Central memory CD8-positive, alpha-beta T cell (primary cell): ENCODE results near the gene ANKRD23.
A peak's percentile ranks its signal among the peaks of the same experiment; 100 is the strongest.
"Not testable (repeated sequence)": the region's sequence is repeated elsewhere in the genome, so short reads cannot be mapped to it uniquely, and the experiment has no call there.

ENCODE experiments used
- ATAC-seq: fragments of 150-1000 bp; cut with Tn5 transposase; replicated peaks from 2 replicates; pipeline ENCODE4 v1.10.0; 2022; ENCODE audit warnings: mild to moderate bottlenecking, moderate FRiP score, moderate number of reproducible peaks; ENCODE audit not compliant: poor library complexity, severe bottlenecking; ENCODE audit errors: extremely low read depth
- DNase-seq, 2 donors: peaks; one replicate each; pipeline ENCODE4 v3.0.0; 2021; ENCODE audit warnings: low spot score in 2 of 2
- H3K27ac Mint-ChIP-seq: one replicate; pipeline ENCODE4 v1.8.0; 2022; ENCODE audit warnings: low read depth, mild to moderate bottlenecking, moderate library complexity, mixed read lengths
- H3K27me3 Mint-ChIP-seq: one replicate; pipeline ENCODE4 v1.8.0; 2022; ENCODE audit warnings: mixed read lengths
- H3K36me3 Mint-ChIP-seq: one replicate; pipeline ENCODE4 v1.8.0; 2022; ENCODE audit warnings: mild to moderate bottlenecking, moderate library complexity, mixed read lengths; ENCODE audit not compliant: insufficient read depth
- H3K4me1 Mint-ChIP-seq: one replicate; pipeline ENCODE4 v1.8.0; 2022; ENCODE audit warnings: mixed read lengths
- H3K4me3 Mint-ChIP-seq: one replicate; pipeline ENCODE4 v1.8.0; 2022; ENCODE audit warnings: mild to moderate bottlenecking, moderate library complexity, mixed read lengths
- H3K9me3 Mint-ChIP-seq: one replicate; pipeline ENCODE4 v1.8.0; 2022; ENCODE audit warnings: mixed read lengths

The ANKRD23 gene

DNA sequence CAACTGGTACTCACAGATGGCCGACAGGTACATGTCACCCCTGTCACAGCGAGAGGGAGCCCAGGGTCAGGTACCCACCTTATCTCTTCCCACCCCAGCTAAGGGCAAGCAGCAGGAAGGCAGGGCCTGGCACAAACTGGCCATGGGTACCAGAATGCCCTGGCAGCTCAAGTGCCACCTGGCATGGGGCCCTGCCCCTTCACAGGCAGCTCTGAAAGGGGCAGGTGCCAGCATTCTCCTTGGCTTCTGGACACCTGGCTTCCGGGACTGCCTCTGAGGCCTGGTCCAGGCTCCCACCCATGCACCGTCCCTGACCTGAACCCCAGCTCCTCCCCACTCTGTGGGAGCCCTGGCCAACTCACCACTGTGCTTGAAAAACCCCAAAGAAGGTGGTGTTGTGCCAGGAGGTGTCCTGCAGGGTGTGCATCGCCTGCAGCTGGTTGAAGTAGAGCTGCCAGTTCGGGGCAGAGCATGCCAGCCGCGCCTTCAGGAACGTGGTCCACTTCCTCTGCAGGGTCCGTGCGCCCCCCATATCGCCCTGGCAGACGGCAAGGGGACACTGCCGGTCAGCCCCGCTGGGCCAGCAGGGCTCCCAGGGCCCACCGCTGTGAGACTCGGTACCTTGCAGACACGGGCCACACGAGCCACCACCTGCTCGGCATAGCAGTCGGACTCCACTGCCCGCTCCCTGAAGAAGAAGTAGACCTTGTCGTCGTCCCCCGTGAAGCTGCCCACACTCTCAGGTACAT is 20.7 kb upstream of the ANKRD23 start:
- Mint-ChIP-seq H3K36me3 (peaks cover 36% of the 10 kb centered on the region), H3K4me1 (peaks cover 33% of the 10 kb centered on the region), H3K4me3 (no peak overlapping the region), H3K27ac (no peak overlapping the region), H3K9me3 (no peaks in the 10 kb centered on the region), H3K27me3 (no peaks in the 10 kb centered on the region)
- no peak for DNase-seq
- ATAC-seq, result no peak

GRCh38 chr2:96863575-96864342 is 19.9 kb upstream of the ANKRD23 start:
- Mint-ChIP-seq H3K27me3 (no peaks in the 10 kb centered on the region), H3K9me3 (no peaks in the 10 kb centered on the region), H3K27ac (no peak overlapping the region), H3K36me3 (peaks cover 38% of the 10 kb centered on the region), H3K4me3 (no peak overlapping the region), H3K4me1 (peaks cover 41% of the 10 kb centered on the region)
- ATAC-seq, result no peak
- no peak for DNase-seq

GRCh38 chr2:96863056-96863455 is 19.2 kb upstream of the ANKRD23 start:
- not testable (repeated sequence) for H3K27ac Mint-ChIP-seq, DNase-seq, H3K4me3 Mint-ChIP-seq, H3K9me3 Mint-ChIP-seq, H3K27me3 Mint-ChIP-seq, ATAC-seq
- Mint-ChIP-seq H3K4me1 (peaks cover 41% of the 10 kb centered on the region), H3K36me3 (peaks cover 36% of the 10 kb centered on the region)

GRCh38 chr2:96861074-96861473 is 17.3 kb upstream of the ANKRD23 start:
- no peaks in the 10 kb centered on the region for H3K9me3 Mint-ChIP-seq
- H3K27me3 Mint-ChIP-seq, result no peaks in the 10 kb centered on the region
- DNase-seq, result no peak
- peaks cover 34% of the 10 kb centered on the region for H3K36me3 Mint-ChIP-seq
- peaks cover 41% of the 10 kb centered on the region for H3K4me1 Mint-ChIP-seq
- ATAC-seq, result no peak
- no peak overlapping the region for H3K27ac Mint-ChIP-seq
- H3K4me3 Mint-ChIP-seq, result no peak overlapping the region

GRCh38 chr2:96860065-96861029 is 16.5 kb upstream of the ANKRD23 start:
- peaks cover 34% of the 10 kb centered on the region for H3K36me3 Mint-ChIP-seq
- no peaks in the 10 kb centered on the region for H3K9me3 Mint-ChIP-seq
- no peaks in the 10 kb centered on the region for H3K27me3 Mint-ChIP-seq
- peak overlapping the region; percentile 14 for H3K4me3 Mint-ChIP-seq
- DNase-seq, result no peak
- no peak overlapping the region for H3K27ac Mint-ChIP-seq
- peaks cover 42% of the 10 kb centered on the region for H3K4me1 Mint-ChIP-seq
- no peak for ATAC-seq

GRCh38 chr2:96859681-96860064 is 15.9 kb upstream of the ANKRD23 start:
- Mint-ChIP-seq H3K4me3 (peak overlapping the region; percentile 78), H3K36me3 (peaks cover 34% of the 10 kb centered on the region), H3K9me3 (no peaks in the 10 kb centered on the region), H3K27ac (no peak overlapping the region), H3K27me3 (no peaks in the 10 kb centered on the region), H3K4me1 (peaks cover 49% of the 10 kb centered on the region)
- no peak for ATAC-seq
- DNase-seq, result no peak

- DNase-seq (no peak), ATAC-seq (no peak)
- Mint-ChIP-seq H3K4me1 (peaks cover 50% of the 10 kb centered on the region), H3K27ac (peak overlapping the region; percentile 73), H3K27me3 (no peaks in the 10 kb centered on the region), H3K4me3 (peak overlapping the region; percentile 78), H3K9me3 (no peaks in the 10 kb centered on the region), H3K36me3 (peaks cover 36% of the 10 kb centered on the region)
These were observed 15.4 kb upstream of the ANKRD23 start for GRCh38 chr2:96859099-96859649.

GRCh38 chr2:96857667-96858372 is 14.0 kb upstream of the ANKRD23 start, which contains the start of gene ANKRD39:
Gene ANKRD39, minus strand, starts transcription at chr2:96858016. Its CDS starts 29 bp downstream, at chr2:96857987.
- Mint-ChIP-seq H3K4me3 (peak within 1 kb of the TSS; percentile 78), H3K36me3 (peaks cover 35% of the 10 kb centered on the region), H3K9me3 (no peaks in the 10 kb centered on the region), H3K27ac (peak within 1 kb of the TSS; percentile 73), H3K27me3 (no peaks in the 10 kb centered on the region), H3K4me1 (peaks cover 44% of the 10 kb centered on the region)
- ATAC-seq (peak; percentile 92), DNase-seq (peak; percentile 98)

- no peaks in the 10 kb centered on the region for H3K27me3 Mint-ChIP-seq
- DNase-seq (no peak), ATAC-seq (no peak)
- H3K4me3 Mint-ChIP-seq, result peak overlapping the region; percentile 78
- peaks cover 39% of the 10 kb centered on the region for H3K36me3 Mint-ChIP-seq
- peaks cover 44% of the 10 kb centered on the region for H3K4me1 Mint-ChIP-seq
- no peaks in the 10 kb centered on the region for H3K9me3 Mint-ChIP-seq
- peak overlapping the region; percentile 73 for H3K27ac Mint-ChIP-seq
These were observed 13.2 kb upstream of the ANKRD23 start for GRCh38 chr2:96856776-96857666.

DNA sequence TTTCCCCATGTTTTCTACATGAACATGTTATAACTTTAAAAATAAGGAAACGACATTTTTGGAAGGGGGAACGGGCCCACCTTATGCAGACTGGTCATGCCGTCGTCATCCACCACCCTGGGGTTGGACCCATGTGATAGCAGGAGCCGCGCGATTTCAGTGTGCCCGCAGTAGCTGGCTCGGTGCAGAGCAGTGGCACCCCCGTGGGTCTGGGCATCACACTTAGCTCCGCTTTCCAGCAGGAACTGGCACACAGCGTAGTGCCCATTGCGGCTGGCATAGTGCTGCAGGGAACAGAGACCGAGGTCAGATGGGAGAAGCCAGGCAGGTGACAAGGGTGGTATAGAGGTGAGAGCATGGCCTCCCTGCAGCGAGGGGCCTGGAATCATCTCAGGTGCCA is 9.5 kb upstream of the ANKRD23 start:
- Mint-ChIP-seq H3K9me3 (no peaks in the 10 kb centered on the region), H3K27me3 (no peaks in the 10 kb centered on the region), H3K4me3 (no peak overlapping the region), H3K4me1 (peaks cover 26% of the 10 kb centered on the region), H3K36me3 (peaks cover 47% of the 10 kb centered on the region), H3K27ac (no peak overlapping the region)
- ATAC-seq (no peak), DNase-seq (no peak)

- peaks cover 46% of the 10 kb centered on the region for H3K36me3 Mint-ChIP-seq
- no peak for ATAC-seq
- H3K4me1 Mint-ChIP-seq, result peaks cover 25% of the 10 kb centered on the region
- no peaks in the 10 kb centered on the region for H3K9me3 Mint-ChIP-seq
- no peak overlapping the region for H3K27ac Mint-ChIP-seq
- DNase-seq, result no peak
- no peaks in the 10 kb centered on the region for H3K27me3 Mint-ChIP-seq
- H3K4me3 Mint-ChIP-seq, result no peak overlapping the region
These were observed 8.8 kb upstream of the ANKRD23 start for GRCh38 chr2:96852667-96853066.
